Measurements from ENCODE around the gene NFRKB.

The NFRKB gene

DNA sequence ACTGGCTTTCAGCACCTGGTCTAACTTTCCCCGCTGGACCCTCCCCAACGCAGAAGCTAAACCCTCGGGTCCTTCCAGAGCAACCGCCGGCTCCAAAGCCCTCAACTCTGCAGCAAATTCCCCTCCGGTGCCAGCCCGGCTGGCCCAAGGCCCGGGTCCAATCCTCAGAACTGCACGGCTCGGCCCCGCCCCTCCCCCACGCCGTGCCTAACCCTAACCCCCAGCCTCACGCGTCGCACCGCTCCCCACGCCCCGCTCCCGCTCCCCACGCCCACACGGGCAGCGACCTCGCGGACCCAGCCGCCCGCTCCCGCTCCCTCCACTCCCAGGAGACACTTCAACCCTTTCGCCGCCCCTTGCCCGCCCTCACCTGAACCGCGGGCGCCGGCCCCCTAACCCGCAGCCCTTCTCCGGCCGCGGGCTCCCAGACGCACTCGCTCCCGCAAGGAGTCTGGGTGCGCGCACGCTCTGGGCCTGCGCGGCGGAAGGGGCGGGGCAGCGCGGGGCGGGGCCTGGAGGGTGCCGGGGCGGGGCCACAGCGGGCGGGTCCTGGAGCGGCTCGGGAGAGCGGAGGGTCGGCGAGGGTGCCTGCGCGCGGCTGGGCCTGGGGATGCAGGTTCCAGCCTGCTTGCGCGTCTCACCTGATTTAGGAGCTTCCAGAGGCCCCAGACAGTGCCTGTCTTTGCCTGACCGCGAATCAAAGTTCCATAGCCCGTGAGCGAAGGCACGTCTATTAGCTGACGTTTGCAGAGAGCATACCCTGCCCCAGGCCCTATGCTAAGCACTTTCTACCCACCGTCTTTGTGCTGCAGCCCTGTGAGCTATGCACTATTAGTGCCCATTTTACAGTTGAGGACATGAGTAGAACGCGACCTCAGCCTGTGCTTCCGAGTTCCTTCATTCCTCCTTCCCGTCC, at the start of gene NFRKB:
Gene NFRKB (minus strand): TSS at position 453 of the 916 bp plus-strand sequence. CDS start 2,729 bp downstream, outside the sequence.
- DNase-seq (ENCODE audit: low spot score) (peak; percentile 93), FAIRE-seq (no peak)

- FAIRE-seq (no peak), DNase-seq (ENCODE audit: low spot score) (no peak)
Observed at GRCh38 chr11:129944696-129945095, 49.3 kb upstream of the NFRKB start.

GRCh38 chr11:129943036-129943435, 47.7 kb upstream of the NFRKB start:
- FAIRE-seq (no peak), DNase-seq (ENCODE audit: low spot score) (no peak)

GRCh38 chr11:129939510-129939909, 44.1 kb upstream of the NFRKB start:
- DNase-seq (ENCODE audit: low spot score) (no peak), FAIRE-seq (no peak)

GRCh38 chr11:129938764-129939163, 43.4 kb upstream of the NFRKB start:
- DNase-seq (ENCODE audit: low spot score) (no peak), FAIRE-seq (no peak)

DNA sequence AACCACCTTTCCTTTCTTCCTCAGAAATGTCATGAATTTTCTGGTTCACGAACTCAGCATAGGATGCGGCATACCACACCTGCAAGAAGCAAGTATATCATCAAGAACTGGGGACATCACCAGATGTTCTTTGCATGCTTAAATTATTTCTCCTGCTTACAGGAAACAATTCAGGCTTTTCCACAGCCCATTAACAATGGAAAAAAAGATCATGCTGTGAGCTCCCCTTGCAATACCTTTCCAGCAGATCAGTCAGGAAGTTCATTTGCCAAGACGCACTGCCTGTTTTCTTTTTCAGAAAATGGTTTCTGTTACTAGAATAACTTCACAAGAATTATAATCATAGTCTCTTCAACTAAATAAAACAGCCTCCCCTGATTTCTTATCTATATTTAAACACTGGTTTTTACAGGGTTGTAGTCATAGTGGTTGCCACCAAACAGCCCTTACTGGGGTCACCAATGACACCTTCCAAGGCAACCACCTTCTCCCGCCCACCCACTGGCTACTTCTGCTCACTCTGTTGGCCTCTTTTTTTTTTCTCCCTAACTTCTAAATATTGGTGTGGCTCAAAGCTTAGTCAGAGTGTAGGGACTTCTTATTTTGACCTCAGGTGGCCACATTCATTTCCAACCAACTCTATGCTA, 42.3 kb upstream of the NFRKB start:
- no peak for FAIRE-seq
- no peak for DNase-seq (ENCODE audit: low spot score)

DNA sequence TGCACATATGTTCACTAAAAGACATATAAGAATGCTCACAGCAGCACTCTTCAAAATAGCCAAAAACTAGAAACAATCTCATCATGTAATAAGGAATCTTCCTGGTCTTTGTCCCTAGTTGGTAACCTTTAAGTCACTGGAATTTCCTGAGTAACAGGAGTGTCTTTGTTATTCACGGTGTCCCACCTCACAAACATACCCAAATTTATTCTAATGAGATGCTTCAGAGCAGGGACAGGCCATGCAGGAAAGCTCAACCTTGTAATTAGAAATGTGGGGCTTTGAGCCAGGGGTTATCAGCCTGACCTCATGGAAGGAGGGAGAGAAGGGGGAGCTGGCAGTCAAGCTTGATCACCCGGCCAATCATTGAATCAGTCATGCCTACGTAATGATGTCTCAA, 40.3 kb upstream of the NFRKB start:
- FAIRE-seq = no peak
- no peak for DNase-seq (ENCODE audit: low spot score)

GRCh38 chr11:129933891-129934290, 38.5 kb upstream of the NFRKB start:
- FAIRE-seq (no peak), DNase-seq (ENCODE audit: low spot score) (no peak)

DNA sequence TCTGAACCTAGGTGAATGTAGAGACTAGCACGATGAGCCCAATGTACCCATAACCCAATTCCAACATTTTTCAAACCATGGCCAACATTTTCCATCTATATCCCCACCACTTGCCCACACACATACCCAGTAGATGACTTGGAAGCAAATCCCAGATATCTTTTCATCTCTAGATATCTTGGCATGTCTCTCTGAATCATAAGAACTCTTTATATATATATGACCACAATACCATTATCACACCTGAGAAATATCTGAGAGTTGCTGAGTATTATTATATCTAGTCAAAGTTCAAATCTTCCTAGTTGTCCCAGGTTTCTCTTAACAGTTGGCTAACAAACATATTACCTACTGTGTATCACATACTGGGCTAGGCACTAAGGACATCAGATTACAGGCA, 37.9 kb upstream of the NFRKB start:
- DNase-seq (ENCODE audit: low spot score) = no peak
- no peak for FAIRE-seq

DNA sequence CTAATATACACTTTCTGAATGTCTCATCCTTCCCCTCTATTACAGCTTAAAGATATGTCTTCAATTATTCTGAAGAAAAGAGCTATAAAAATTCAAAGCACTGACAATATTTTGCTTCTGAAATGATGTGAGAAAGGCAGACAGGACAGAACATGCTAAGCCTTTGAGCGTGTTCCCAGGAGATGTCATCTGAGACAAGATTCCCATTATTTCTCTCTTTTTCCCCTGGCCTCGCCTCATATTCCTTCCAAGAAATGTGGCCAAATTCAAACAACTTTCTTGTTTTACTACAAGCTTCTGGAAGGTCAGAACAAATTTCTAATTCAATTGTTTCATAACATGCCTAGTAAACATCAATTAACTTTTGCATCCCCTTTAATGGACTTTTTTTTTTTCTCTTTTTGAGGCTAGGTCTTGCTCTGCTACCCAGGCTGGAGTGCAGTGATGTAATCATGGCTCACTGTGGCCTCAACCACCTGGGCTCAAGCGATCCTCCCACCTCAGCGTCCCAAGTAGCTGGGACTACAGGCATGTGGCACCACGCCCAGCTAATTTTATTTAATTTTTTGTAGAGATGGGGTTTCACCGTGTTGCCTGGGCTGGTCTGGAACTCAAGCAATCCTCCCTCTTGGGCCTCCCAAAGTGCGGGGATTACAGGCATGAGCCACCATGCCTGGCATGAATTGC, 37.1 kb upstream of the NFRKB start:
- DNase-seq (ENCODE audit: low spot score) (no peak), FAIRE-seq (no peak)

GRCh38 chr11:129930743-129931142, 35.4 kb upstream of the NFRKB start:
- FAIRE-seq (no peak), DNase-seq (ENCODE audit: low spot score) (no peak)

DNA sequence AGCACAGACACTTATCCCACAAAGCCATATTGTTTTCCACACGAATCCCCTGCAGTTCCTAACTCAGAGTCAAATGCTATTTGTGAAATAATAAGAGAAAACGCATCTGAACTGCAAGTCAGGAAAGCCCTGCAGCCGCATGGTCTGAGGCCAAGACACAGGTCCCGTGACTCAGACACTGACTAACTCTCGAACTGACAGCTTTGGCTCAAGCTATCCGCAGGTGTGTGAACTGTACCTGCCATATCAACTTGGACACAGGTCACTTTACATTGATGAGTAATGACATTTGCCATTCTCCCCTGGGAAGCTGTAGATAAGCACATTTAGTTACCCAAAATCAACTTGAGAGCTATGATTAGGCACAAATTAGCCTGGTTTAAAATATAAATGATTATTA, 34.9 kb upstream of the NFRKB start:
- no peak for DNase-seq (ENCODE audit: low spot score)
- no peak for FAIRE-seq

GRCh38 chr11:129929721-129930120, 34.3 kb upstream of the NFRKB start:
- no peak for DNase-seq (ENCODE audit: low spot score)
- FAIRE-seq = no peak

GRCh38 chr11:129928923-129929692, 33.7 kb upstream of the NFRKB start:
- FAIRE-seq (no peak), DNase-seq (ENCODE audit: low spot score) (no peak)

DNA sequence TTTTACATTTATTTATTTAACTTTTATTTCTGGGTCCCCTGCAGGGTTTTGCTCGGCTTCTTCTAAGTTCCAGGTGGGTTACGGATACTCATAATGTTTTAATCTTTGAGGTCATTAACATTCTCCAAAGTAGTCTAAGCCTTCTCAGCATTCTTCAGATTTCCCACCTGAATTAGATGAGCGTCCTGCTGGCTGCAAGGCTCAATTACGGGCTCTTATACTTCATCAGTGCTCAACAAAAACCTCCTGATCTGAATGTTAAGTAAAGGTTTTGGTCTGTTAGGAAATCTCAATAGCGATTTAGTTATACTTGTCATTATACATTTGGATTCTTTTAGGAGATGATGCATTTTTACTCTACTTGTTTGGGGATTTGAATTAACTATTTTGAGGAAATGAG, 27.3 kb upstream of the NFRKB start:
- DNase-seq (ENCODE audit: low spot score) = no peak
- no peak for FAIRE-seq

GRCh38 chr11:129918361-129918760, 23.0 kb upstream of the NFRKB start:
- DNase-seq (ENCODE audit: low spot score) (no peak), FAIRE-seq (no peak)

DNA sequence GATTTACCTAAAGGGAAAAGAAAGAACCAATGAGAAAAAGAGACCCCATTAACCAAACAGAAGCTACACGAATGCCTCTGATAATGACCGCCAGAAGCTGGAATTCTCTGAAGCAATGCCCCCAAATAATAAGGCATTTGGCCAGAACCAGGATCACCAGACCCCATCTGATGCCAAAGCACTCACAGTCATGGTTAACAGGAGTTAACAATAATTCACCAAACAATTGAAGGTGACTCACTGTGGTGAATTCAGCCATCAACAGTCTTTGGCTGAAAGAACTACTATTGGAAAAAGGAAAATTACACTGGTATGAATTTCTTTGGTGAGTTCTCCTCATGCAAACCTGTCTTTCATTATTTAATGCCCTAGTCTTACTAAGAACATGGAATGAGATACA, 21.9 kb upstream of the NFRKB start:
- DNase-seq (ENCODE audit: low spot score) = no peak
- no peak for FAIRE-seq

DNA sequence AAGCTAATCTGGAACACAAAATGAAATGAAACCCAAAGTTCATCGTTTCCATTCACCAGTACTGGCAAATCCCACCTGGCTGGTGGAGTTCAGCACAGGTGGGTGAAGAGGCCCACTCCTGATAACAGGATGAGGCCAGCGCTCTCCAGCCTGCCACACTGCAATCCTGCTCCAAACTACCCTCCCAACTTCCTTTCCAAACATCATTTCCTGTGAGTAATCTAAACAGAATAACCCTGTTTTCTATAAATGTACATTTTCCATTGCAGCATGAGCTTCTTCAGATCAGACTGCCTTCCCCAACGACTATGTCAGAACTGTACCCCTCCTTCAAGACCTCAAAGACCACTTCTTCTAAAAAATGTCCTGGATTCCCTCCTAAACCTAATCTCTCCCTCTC, 15.9 kb upstream of the NFRKB start:
- no peak for DNase-seq (ENCODE audit: low spot score)

GRCh38 chr11:129910360-129910759, 15.0 kb upstream of the NFRKB start:
- FAIRE-seq = no peak

More for the DNA sequence above, 15.9 kb upstream of the NFRKB start:
- no peak for FAIRE-seq

GRCh38 chr11:129905402-129905801, 10.0 kb upstream of the NFRKB start:
- no peak for DNase-seq (ENCODE audit: low spot score)
- no peak for FAIRE-seq

More at GRCh38 chr11:129910360-129910759, 15.0 kb upstream of the NFRKB start:
- no peak for DNase-seq (ENCODE audit: low spot score)

DNA sequence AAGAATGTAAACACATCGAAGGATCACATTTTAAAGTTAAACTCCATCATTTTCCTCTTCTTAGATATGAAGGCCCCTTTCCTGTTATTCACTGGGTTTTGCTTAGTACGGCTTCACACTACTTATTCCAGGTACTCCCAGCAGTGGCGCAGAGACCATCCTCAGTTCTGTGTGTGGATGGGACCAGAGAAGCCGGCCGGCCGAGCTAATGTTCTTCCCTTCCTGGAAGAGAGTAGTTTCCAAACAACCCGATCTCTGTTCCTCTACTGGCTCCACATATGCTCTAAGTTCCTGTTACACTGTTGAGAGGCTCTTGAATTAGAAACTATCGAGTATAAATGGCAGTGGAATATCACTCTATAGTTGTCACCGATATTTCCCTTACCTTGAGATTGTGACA, 684 bp upstream of the NFRKB start:
- DNase-seq (ENCODE audit: low spot score) (no peak), FAIRE-seq (no peak)

All from urothelium cell line (cell line).